Nephron (organoid): ENCODE measurements around the gene FKBP10.
"Not testable (repeated sequence)": the region's sequence is repeated elsewhere in the genome, so short reads cannot be mapped to it uniquely, and the experiment has no call there.

ENCODE experiments used
- H3K27ac Mint-ChIP-seq, 3 experiments: 2 replicates each; pipeline ENCODE4 v1.8.0; 2020; ENCODE audit warnings: mixed read lengths in 3 of 3, mild to moderate bottlenecking in 2 of 3, moderate library complexity in 1 of 3
- H3K27me3 Mint-ChIP-seq: 2 replicates; pipeline ENCODE4 v1.8.0; 2021; ENCODE audit warnings: low read depth, mild to moderate bottlenecking, moderate library complexity, mixed read lengths
- H3K36me3 Mint-ChIP-seq: 2 replicates; pipeline ENCODE4 v1.8.0; 2020; ENCODE audit warnings: low read depth, mixed read lengths
- H3K4me1 Mint-ChIP-seq: 2 replicates; pipeline ENCODE4 v1.8.0; 2020; ENCODE audit warnings: mixed read lengths
- H3K4me3 Mint-ChIP-seq, 3 experiments: 2 replicates each; pipeline ENCODE4 v1.8.0; 2020; ENCODE audit warnings: mild to moderate bottlenecking in 3 of 3, mixed read lengths in 3 of 3, moderate library complexity in 2 of 3
- H3K9me3 Mint-ChIP-seq: 2 replicates; pipeline ENCODE4 v1.8.0; 2020; ENCODE audit warnings: mixed read lengths
- TF ChIP-seq, protein P1 (sequence below), 3 experiments: fragments of 200-600 bp; sonication (generic); IDR thresholded peaks; one replicate each; pipeline ENCODE4 v1.5.0; 2021; ENCODE audit warnings: antibody characterized with exemption in 3 of 3; ENCODE audit not compliant: unreplicated experiment in 3 of 3

FKBP10 gene

DNA sequence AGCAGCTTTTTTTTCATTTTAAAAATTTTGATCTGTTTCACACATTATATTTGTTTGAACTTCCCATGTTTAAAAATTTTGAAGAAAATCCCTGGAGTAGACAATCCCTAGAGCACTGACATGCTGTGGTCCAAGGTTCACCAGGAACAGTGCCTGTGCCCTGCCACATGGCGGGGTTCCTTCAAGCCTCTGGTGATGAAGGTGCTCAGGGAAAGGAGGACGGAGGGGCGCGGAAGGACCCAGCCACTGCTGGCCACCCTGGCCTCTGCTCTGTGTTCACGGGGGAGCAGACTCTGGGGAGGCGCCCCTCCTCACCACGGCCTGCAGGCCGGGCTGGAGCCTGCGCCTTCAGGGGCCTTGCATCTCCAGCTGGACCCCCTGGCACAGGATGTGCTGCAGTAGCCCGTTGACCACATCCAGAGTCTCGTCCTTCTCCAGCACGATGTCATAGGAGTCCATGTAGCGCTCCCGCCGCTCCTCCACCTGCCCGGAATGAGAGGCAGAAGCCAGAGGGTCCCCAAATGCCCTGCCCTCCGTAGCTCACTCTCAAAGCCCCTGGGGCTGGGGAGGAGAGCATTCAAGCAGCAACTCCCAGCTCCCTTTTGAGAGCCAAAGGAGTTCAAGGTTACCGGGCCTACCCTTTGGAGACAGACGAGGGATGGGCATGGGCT lies 12.5 kb downstream of the FKBP10 start:
- Mint-ChIP-seq H3K9me3 (no peaks in the 10 kb centered on the region), H3K4me1 (no peaks in the 10 kb centered on the region), H3K4me3 (no peak overlapping the region), H3K36me3 (peaks cover 39% of the 10 kb centered on the region), H3K27me3 (no peaks in the 10 kb centered on the region), H3K27ac (no peak overlapping the region)
- TF ChIP-seq, protein P1, sequence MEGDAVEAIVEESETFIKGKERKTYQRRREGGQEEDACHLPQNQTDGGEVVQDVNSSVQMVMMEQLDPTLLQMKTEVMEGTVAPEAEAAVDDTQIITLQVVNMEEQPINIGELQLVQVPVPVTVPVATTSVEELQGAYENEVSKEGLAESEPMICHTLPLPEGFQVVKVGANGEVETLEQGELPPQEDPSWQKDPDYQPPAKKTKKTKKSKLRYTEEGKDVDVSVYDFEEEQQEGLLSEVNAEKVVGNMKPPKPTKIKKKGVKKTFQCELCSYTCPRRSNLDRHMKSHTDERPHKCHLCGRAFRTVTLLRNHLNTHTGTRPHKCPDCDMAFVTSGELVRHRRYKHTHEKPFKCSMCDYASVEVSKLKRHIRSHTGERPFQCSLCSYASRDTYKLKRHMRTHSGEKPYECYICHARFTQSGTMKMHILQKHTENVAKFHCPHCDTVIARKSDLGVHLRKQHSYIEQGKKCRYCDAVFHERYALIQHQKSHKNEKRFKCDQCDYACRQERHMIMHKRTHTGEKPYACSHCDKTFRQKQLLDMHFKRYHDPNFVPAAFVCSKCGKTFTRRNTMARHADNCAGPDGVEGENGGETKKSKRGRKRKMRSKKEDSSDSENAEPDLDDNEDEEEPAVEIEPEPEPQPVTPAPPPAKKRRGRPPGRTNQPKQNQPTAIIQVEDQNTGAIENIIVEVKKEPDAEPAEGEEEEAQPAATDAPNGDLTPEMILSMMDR (IDR thresholded peaks at IDR 0.05; ENCODE audit: unreplicated experiment in 3 of 3), result no peak

DNA sequence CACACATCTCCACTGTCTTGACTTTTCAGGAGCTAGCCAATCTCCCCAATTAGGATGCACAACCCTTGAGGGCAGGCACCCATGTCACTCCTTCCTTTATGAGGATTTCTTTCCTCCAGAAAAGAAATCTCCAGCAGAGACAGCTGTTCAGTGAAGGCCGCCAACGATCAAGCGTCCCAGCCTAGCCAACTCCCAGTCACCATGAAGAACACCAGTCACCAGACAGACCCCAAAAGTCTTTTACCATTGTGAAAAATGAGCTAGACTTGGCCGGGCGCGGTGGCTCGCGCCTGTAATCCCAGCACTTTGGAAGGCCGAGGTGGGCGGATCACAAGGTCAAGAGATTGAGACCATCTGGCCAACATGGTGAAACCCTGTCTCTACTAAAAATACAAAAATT lies 17.2 kb downstream of the FKBP10 start:
- not testable (repeated sequence) for H3K27ac Mint-ChIP-seq, H3K9me3 Mint-ChIP-seq, H3K4me3 Mint-ChIP-seq, H3K27me3 Mint-ChIP-seq, H3K4me1 Mint-ChIP-seq
- peaks cover 57% of the 10 kb centered on the region for H3K36me3 Mint-ChIP-seq

DNA sequence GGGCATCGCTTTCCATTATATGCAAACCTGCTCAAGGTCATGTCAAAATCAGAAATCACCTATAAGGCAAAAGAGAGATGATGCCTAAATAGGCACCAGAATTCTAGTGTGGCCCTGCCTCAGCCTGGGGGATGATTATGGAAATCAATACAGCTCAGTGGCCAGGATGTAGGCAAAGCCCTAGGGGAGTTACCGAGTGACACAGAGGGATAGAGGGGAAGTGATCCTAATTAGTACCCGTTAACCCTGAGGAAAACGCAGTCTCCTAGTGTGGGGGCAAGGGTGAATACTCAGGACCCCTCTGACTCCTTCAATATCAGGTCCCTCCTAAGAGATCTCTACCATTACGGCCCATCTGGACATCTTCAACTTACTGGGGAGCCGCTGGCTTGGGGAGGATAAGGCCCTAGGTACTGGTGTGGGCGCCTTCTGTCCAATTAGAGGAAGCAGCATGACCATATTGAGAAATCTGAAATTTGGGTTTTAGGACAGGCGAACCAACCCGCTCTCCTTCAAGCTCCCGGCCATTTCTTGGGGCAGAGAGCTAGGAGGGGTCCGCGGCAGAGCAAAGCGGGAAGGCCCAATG lies 22.5 kb downstream of the FKBP10 start:
- no peaks in the 10 kb centered on the region for H3K9me3 Mint-ChIP-seq
- H3K27me3 Mint-ChIP-seq, result no peaks in the 10 kb centered on the region
- TF ChIP-seq, protein P1 (IDR thresholded peaks at IDR 0.05; ENCODE audit: unreplicated experiment in 3 of 3), result no peak
- H3K36me3 Mint-ChIP-seq, result peaks cover 31% of the 10 kb centered on the region
- H3K27ac Mint-ChIP-seq, result peak overlapping the region in 2 of 3 experiments; percentile 41 to 76
- H3K4me1 Mint-ChIP-seq, result peaks cover 12% of the 10 kb centered on the region
- H3K4me3 Mint-ChIP-seq, result peak overlapping the region; percentile 91 to 93 (median 91)

DNA sequence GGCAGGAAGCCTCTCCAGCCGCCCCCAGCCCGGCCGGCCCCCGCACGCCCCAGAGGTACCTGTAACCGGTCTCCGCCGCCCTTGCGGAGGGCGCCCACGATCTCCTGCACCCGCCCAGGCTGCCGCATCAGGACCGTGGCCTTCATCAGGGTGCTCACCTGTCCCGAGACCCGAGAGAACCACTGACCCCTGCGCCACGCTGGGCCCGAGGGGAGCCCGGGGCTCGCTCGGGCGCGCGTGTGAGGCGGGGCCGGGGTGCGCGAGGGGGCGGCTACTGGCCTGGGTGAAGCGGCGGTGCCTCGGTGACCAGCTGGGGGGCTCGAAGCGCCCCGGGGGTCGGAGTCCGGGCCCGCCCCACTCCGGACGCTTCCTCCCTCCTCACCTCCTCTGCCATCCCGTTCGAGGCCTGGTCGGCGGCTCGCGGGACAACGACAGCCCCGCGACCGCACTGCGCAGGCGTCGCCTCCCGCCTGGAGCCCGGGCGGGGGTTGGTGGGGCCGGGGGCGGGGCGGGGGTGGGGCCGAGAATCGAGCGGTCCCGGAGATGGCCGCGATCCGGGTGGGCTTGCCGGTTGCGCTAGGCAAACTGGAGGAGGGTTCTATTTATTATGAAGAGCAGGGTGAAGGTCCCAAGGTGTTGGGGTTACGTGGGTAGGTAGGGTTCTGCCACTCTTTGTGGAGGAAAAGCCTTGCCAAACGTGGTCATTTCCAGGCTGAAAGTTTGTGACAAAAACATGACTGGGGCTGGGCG lies 23.2 kb downstream of the FKBP10 start, which contains the start of gene NT5C3B:
NT5C3B (minus strand) TSS at position 433 of the 750 bp plus-strand sequence; CDS start at position 394, 39 bp downstream.
- peak within 1 kb of the TSS in 2 of 3 experiments; percentile 41 to 76 for H3K27ac Mint-ChIP-seq
- no peaks in the 10 kb centered on the region for H3K9me3 Mint-ChIP-seq
- TF ChIP-seq, protein P1 (IDR thresholded peaks at IDR 0.05; ENCODE audit: unreplicated experiment in 3 of 3), result no peak
- H3K27me3 Mint-ChIP-seq, result no peaks in the 10 kb centered on the region
- H3K4me1 Mint-ChIP-seq, result peaks cover 12% of the 10 kb centered on the region
- H3K36me3 Mint-ChIP-seq, result peaks cover 25% of the 10 kb centered on the region
- H3K4me3 Mint-ChIP-seq, result peak within 1 kb of the TSS; percentile 91 to 93 (median 91)

DNA sequence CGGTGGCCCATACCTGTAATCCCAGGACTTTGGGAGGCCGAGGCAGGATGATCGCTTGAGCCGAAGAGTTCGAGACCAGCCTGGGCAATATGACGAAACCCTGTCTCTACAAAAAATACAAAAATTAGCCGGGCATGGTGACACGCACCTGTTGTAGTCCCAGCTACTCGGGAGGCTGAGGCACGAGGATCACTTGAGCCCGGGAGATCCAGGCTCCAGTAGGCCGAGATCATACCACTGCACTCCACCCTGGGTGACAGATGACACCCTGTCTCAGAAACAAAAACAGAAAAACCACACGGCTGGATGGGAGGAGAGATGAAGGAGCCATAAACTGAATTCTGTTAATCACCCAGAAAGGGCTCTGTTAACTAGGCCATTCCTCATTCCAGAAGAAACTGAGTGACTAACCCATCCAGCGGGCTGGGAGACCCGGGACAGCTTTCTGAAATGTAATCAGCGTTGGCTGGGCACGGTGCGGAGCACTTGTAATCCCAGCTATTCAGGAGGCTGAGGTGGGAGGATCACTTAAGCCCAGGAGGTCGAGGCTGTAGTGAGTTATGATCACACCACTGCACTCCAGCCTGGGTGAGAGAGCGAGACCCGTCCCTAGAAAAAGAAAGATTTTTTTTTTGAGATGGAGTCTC lies 23.9 kb downstream of the FKBP10 start:
- Mint-ChIP-seq H3K4me3 (peak overlapping the region; percentile 84 to 91 (median 91)), H3K27ac (no peak overlapping the region), H3K27me3 (no peaks in the 10 kb centered on the region), H3K36me3 (peaks cover 20% of the 10 kb centered on the region), H3K9me3 (no peaks in the 10 kb centered on the region), H3K4me1 (peaks cover 12% of the 10 kb centered on the region)
- TF ChIP-seq, protein P1 (IDR thresholded peaks at IDR 0.05; ENCODE audit: unreplicated experiment in 3 of 3), result no peak
